SU-DHL-6 (cell line): Measurements from ENCODE around the gene CFAP99.

Source experiments
- H2AFZ ChIP-seq: fragments of 200-600 bp; sonication (generic); 2 replicates; pipeline ENCODE4 v1.6.1; 2014; ENCODE audit warnings: low read depth, mild to moderate bottlenecking, moderate library complexity, mixed read lengths, antibody characterized with exemption, low read length; ENCODE audit not compliant: severe bottlenecking
- H3F3A ChIP-seq: fragments of 200-600 bp; shearing (Covaris generic); 2 replicates; pipeline ENCODE4 v1.6.0; 2016; ENCODE audit warnings: antibody characterized with exemption, mild to moderate bottlenecking; ENCODE audit not compliant: insufficient read depth
- H3K27ac ChIP-seq: fragments of 200-600 bp; sonication (generic); 2 replicates; pipeline ENCODE4 v1.5.1; 2016; ENCODE audit warnings: low read depth, mild to moderate bottlenecking, low read length, moderate library complexity, mixed read lengths
- H3K27me3 ChIP-seq: fragments of 200-600 bp; sonication (generic), shearing (Covaris generic); 2 replicates; pipeline ENCODE4 v1.6.0; 2014; ENCODE audit warnings: mild to moderate bottlenecking, low read length
- H3K36me3 ChIP-seq: fragments of 200-600 bp; sonication (generic); 2 replicates; pipeline ENCODE4 v1.6.1; 2014; ENCODE audit warnings: mild to moderate bottlenecking, low read length, mixed read lengths
- H3K4me2 ChIP-seq: fragments of 300-600, 200-600 bp; shearing (Covaris generic), sonication (generic); 2 replicates; pipeline ENCODE4 v1.6.0; 2014; ENCODE audit warnings: low read length, low read depth, mild to moderate bottlenecking; ENCODE audit not compliant: poor library complexity, severe bottlenecking
- H3K4me3 ChIP-seq: fragments of 200-600 bp; sonication (generic); 2 replicates; pipeline ENCODE4 v1.5.1; 2014; ENCODE audit warnings: antibody characterized with exemption, low read length, mild to moderate bottlenecking, mixed read lengths; ENCODE audit not compliant: insufficient read depth, poor library complexity, severe bottlenecking
- H3K79me2 ChIP-seq: fragments of 200-600 bp; sonication (generic); 2 replicates; pipeline ENCODE4 v1.6.1; 2014; ENCODE audit warnings: mild to moderate bottlenecking, low read length, moderate library complexity; ENCODE audit not compliant: insufficient read depth
- H3K9ac ChIP-seq: fragments of 200-600 bp; sonication (generic); 2 replicates; pipeline ENCODE4 v1.7.0; 2014; ENCODE audit warnings: mild to moderate bottlenecking, low read length
- H3K9me2 ChIP-seq: fragments of 200-600 bp; sonication (generic); replicated peaks from 2 replicates; pipeline ENCODE4 v1.6.1; 2014; ENCODE audit warnings: low read length; ENCODE audit not compliant: insufficient read depth
- H3K9me3 ChIP-seq: fragments of 200-600 bp; sonication (generic); 2 replicates; pipeline ENCODE4 v1.6.1; 2014; ENCODE audit warnings: low read length, mixed read lengths; ENCODE audit not compliant: insufficient read depth
- H4K20me1 ChIP-seq: fragments of 200-600 bp; sonication (generic); 2 replicates; pipeline ENCODE4 v1.6.1; 2014; ENCODE audit warnings: low read depth, mild to moderate bottlenecking, antibody characterized with exemption, low read length, moderate library complexity, mixed read lengths
- CTCF ChIP-seq: fragments of 200-600 bp; sonication (generic); IDR thresholded peaks from one replicate; pipeline ENCODE4 v1.5.1; 2017; ENCODE audit warnings: antibody characterized with exemption, mild to moderate bottlenecking, low read length, moderate library complexity; ENCODE audit not compliant: insufficient read depth, poor library complexity, severe bottlenecking
- EZH2phosphoT487 ChIP-seq: fragments of 200-600 bp; sonication (generic), shearing (Covaris generic); conservative IDR thresholded peaks from 2 replicates; pipeline ENCODE4 v1.6.1; 2018; ENCODE audit warnings: mild to moderate bottlenecking, antibody characterized with exemption, low read length, moderate library complexity, mixed read lengths

Gene CFAP99

GRCh38 chr4:2419814-2420213, 1.1 kb downstream of the CFAP99 start:
- Histone ChIP-seq H3K4me3 (no peak overlapping the region), H4K20me1 (no peaks in the 10 kb centered on the region), H3K9ac (no peak overlapping the region), H2AFZ (no peak overlapping the region), H3K9me2 (no peaks in the 10 kb centered on the region), H3K36me3 (no peaks in the 10 kb centered on the region), H3K9me3 (no peaks in the 10 kb centered on the region), H3K27me3 (no peaks in the 10 kb centered on the region), H3K79me2 (no peaks in the 10 kb centered on the region), H3K27ac (no peak overlapping the region), H3K4me2 (no peak overlapping the region), H3F3A (peaks cover 3% of the 10 kb centered on the region; the same call in 1 of the 2 replicates)
- no peak for TF ChIP-seq EZH2phosphoT487
- TF ChIP-seq CTCF, result no peak

- H3K79me2 ChIP-seq, result no peaks in the 10 kb centered on the region
- no peaks in the 10 kb centered on the region for H3K9me3 ChIP-seq
- no peak overlapping the region for H3K9ac ChIP-seq
- H3K27ac ChIP-seq, result no peak overlapping the region
- H2AFZ ChIP-seq, result no peak overlapping the region
- no peaks in the 10 kb centered on the region for H3K9me2 ChIP-seq
- no peak overlapping the region for H3K4me2 ChIP-seq
- H3K36me3 ChIP-seq, result no peaks in the 10 kb centered on the region
- no peak overlapping the region for H3K4me3 ChIP-seq
- no peaks in the 10 kb centered on the region for H3K27me3 ChIP-seq
- TF ChIP-seq CTCF, result no peak
- TF ChIP-seq EZH2phosphoT487, result no peak
- H3F3A ChIP-seq, result no peaks in the 10 kb centered on the region
- no peaks in the 10 kb centered on the region for H4K20me1 ChIP-seq
These were observed 3.2 kb downstream of the CFAP99 start for GRCh38 chr4:2421928-2422327.

DNA sequence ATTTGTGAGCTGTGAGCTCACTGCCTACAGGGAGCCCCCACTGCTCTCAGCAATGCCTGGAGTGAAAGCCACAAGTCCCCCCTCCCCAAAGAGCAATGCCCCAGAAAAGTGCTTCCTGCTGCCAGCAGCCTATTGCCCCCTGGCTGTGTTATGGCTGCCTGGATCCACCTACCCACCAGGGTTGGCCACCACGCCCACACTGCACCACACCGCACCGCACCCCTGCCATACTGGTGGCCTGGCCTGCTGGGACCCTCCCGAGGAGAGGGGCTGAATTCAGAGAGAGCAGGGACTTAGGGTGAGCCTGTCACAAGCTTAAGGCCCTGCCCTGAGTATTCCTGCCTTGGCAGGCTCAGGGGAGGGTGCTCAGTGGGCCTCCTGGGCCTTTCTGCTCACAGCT, 4.3 kb downstream of the CFAP99 start:
- Histone ChIP-seq H3K79me2 (no peaks in the 10 kb centered on the region), H4K20me1 (no peaks in the 10 kb centered on the region), H3K4me2 (no peak overlapping the region), H3K27me3 (no peaks in the 10 kb centered on the region), H3K9me2 (no peaks in the 10 kb centered on the region), H3K36me3 (no peaks in the 10 kb centered on the region), H3K4me3 (no peak overlapping the region), H3K9me3 (no peaks in the 10 kb centered on the region), H2AFZ (no peak overlapping the region), H3K27ac (no peak overlapping the region), H3K9ac (no peak overlapping the region), H3F3A (no peaks in the 10 kb centered on the region)
- TF ChIP-seq CTCF, result no peak
- TF ChIP-seq EZH2phosphoT487, result no peak

- Histone ChIP-seq H3K9me2 (no peaks in the 10 kb centered on the region), H3K79me2 (no peaks in the 10 kb centered on the region), H3K27me3 (no peaks in the 10 kb centered on the region), H2AFZ (no peak overlapping the region), H3K36me3 (no peaks in the 10 kb centered on the region), H3K9me3 (no peaks in the 10 kb centered on the region), H3K4me3 (no peak overlapping the region), H4K20me1 (no peaks in the 10 kb centered on the region), H3F3A (no peaks in the 10 kb centered on the region), H3K9ac (no peak overlapping the region), H3K4me2 (no peak overlapping the region), H3K27ac (no peak overlapping the region)
- TF ChIP-seq EZH2phosphoT487 (no peak), CTCF (no peak)
These were observed 4.9 kb downstream of the CFAP99 start for GRCh38 chr4:2423695-2424094.
